ENCODE results near the gene STK33. TPM values are rescaled to one million over a fixed set of nuclear protein-coding genes. Genes with fewer than 3 reads are reported as not detected.

STK33 gene
- total RNA-seq, 1 donor from 2014 or later = 0.53 TPM

GRCh38 chr11:8601376-8602133, 7.5 kb upstream of the STK33 start:
- Histone ChIP-seq H3K27me3 (ENCODE audit: control insufficient read depth, insufficient read depth, low read length) (no peaks in the 10 kb centered on the region), H3K4me3 (ENCODE audit: low read depth, low read length) (no peak overlapping the region), H3K36me3 (ENCODE audit: control insufficient read depth, insufficient read depth, low read length) (no peaks in the 10 kb centered on the region)
- DNase-seq (ENCODE audit: low read depth) (no peak), FAIRE-seq (no peak)
- TF ChIP-seq CTCF (IDR thresholded peaks at IDR 0.05; ENCODE audit: insufficient read depth, low read length, severe bottlenecking) = no peak

GRCh38 chr11:8598506-8598905, 4.5 kb upstream of the STK33 start:
- TF ChIP-seq CTCF (IDR thresholded peaks at IDR 0.05; ENCODE audit: insufficient read depth, low read length, severe bottlenecking) = no peak
- Histone ChIP-seq H3K4me3 (ENCODE audit: low read depth, low read length) (no peak overlapping the region), H3K36me3 (ENCODE audit: control insufficient read depth, insufficient read depth, low read length) (no peaks in the 10 kb centered on the region), H3K27me3 (ENCODE audit: control insufficient read depth, insufficient read depth, low read length) (no peaks in the 10 kb centered on the region)
- no peak for DNase-seq (ENCODE audit: low read depth)
- no peak for FAIRE-seq

GRCh38 chr11:8597182-8597581, 3.2 kb upstream of the STK33 start:
- no peak for FAIRE-seq
- H3K36me3 ChIP-seq (ENCODE audit: control insufficient read depth, insufficient read depth, low read length) = no peaks in the 10 kb centered on the region
- H3K4me3 ChIP-seq (ENCODE audit: low read depth, low read length) = no peak overlapping the region
- peak; percentile 95 for DNase-seq (ENCODE audit: low read depth)
- TF ChIP-seq CTCF (IDR thresholded peaks at IDR 0.05; ENCODE audit: insufficient read depth, low read length, severe bottlenecking) = no peak
- no peaks in the 10 kb centered on the region for H3K27me3 ChIP-seq (ENCODE audit: control insufficient read depth, insufficient read depth, low read length)

GRCh38 chr11:8596504-8597046, 2.5 kb upstream of the STK33 start:
- FAIRE-seq = no peak
- no peaks in the 10 kb centered on the region for H3K27me3 ChIP-seq (ENCODE audit: control insufficient read depth, insufficient read depth, low read length)
- no peak overlapping the region for H3K4me3 ChIP-seq (ENCODE audit: low read depth, low read length)
- no peak for DNase-seq (ENCODE audit: low read depth)
- TF ChIP-seq CTCF (IDR thresholded peaks at IDR 0.05; ENCODE audit: insufficient read depth, low read length, severe bottlenecking) = no peak
- no peaks in the 10 kb centered on the region for H3K36me3 ChIP-seq (ENCODE audit: control insufficient read depth, insufficient read depth, low read length)

GRCh38 chr11:8593455-8593854, 573 bp downstream of the STK33 start:
- Histone ChIP-seq H3K4me3 (ENCODE audit: low read depth, low read length) (peak overlapping the region; percentile 51), H3K36me3 (ENCODE audit: control insufficient read depth, insufficient read depth, low read length) (no peaks in the 10 kb centered on the region), H3K27me3 (ENCODE audit: control insufficient read depth, insufficient read depth, low read length) (no peaks in the 10 kb centered on the region)
- TF ChIP-seq CTCF (IDR thresholded peaks at IDR 0.05; ENCODE audit: insufficient read depth, low read length, severe bottlenecking) = no peak
- no peak for DNase-seq (ENCODE audit: low read depth)
- no peak for FAIRE-seq
